Fibroblast of pulmonary artery (primary cell): Measurements from ENCODE around the gene MAD2L1BP.

Source experiments
- DNase-seq: peaks from one replicate; pipeline ENCODE4 v3.0.0-alpha.2; 2010; ENCODE audit warnings: low read depth
- H3K4me3 ChIP-seq: replicated peaks from 2 replicates; pipeline ENCODE4 v1.5.1; 2011; ENCODE audit warnings: low read depth, mild to moderate bottlenecking, control low read depth, low read length, moderate library complexity
- CTCF ChIP-seq: IDR thresholded peaks from 2 replicates; pipeline ENCODE4 v1.5.1; 2011; ENCODE audit warnings: mild to moderate bottlenecking, control low read depth, low read length, inconsistent platforms; ENCODE audit errors: missing control alignments

Gene MAD2L1BP

GRCh38 chr6:43677759-43678158, 42.1 kb downstream of the MAD2L1BP start:
- no peak overlapping the region for H3K4me3 ChIP-seq
- DNase-seq, result no peak
- no peak for TF ChIP-seq CTCF

- H3K4me3 ChIP-seq, result no peak overlapping the region
- no peak for DNase-seq
- TF ChIP-seq CTCF, result no peak
Observed at GRCh38 chr6:43678341-43678740, 42.7 kb downstream of the MAD2L1BP start.

GRCh38 chr6:43679057-43679456, 43.4 kb downstream of the MAD2L1BP start:
- DNase-seq, result no peak
- H3K4me3 ChIP-seq, result no peak overlapping the region
- no peak for TF ChIP-seq CTCF

DNA sequence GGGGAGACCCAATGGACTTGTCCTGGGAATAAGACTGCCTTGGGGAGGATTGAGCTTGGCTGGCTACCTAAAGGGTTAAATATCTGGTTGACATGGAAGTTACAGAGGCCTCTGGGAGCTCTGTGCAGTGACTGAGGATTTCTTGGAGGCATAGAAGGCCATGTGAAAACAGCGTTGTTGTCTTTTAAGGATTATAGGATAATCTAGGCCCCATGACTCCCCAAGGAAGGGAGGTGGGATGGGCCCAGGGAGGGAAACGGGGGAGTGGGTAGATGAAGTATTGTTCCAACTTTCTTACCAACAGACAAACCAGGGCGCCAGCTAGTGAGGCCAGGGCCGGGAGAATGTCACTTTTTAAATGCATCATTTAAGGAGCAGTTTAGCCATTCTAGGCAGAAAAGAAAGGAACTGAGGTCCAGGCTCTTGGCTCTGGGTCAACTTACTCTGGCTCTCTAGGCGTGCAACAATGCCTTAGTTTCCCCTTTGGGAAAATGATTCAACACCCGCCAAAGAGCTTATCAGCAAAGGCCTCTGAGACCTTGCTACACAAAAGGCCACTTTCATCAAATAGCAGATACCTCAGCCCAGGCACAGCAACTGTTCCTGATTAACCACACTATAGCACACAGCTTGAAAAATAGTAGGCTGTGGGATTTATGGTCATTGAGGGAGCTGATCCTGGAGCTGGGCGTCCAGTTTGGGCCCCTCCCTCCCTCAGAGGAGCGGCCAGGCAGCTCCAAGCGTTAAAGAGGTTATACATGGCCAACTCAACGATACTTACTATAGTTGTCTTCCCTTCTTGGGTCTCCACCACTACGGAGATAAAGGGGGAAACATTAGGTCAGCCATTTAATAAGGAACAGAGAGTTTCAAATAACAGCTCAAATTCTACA, 44.9 kb downstream of the MAD2L1BP start:
- H3K4me3 ChIP-seq, result no peak overlapping the region
- no peak for TF ChIP-seq CTCF
- no peak for DNase-seq

- no peak for DNase-seq
- TF ChIP-seq CTCF, result no peak
- no peak overlapping the region for H3K4me3 ChIP-seq
Observed at GRCh38 chr6:43681303-43681702, 45.7 kb downstream of the MAD2L1BP start.

GRCh38 chr6:43682724-43683429, 47.2 kb downstream of the MAD2L1BP start:
- no peak for TF ChIP-seq CTCF
- no peak overlapping the region for H3K4me3 ChIP-seq
- DNase-seq, result no peak
